Skeletal muscle cell (primary cell): Measurements from ENCODE around the gene AKNAD1.

ENCODE experiments used
- DNase-seq: peaks from one replicate; pipeline ENCODE4 v3.0.0-alpha.2; 2010; ENCODE audit warnings: low read depth
- H3K4me3 ChIP-seq: 2 replicates; pipeline ENCODE4 v1.5.1; 2011; ENCODE audit warnings: low read depth, mild to moderate bottlenecking, control low read depth, low read length, moderate library complexity

The AKNAD1 gene

DNA sequence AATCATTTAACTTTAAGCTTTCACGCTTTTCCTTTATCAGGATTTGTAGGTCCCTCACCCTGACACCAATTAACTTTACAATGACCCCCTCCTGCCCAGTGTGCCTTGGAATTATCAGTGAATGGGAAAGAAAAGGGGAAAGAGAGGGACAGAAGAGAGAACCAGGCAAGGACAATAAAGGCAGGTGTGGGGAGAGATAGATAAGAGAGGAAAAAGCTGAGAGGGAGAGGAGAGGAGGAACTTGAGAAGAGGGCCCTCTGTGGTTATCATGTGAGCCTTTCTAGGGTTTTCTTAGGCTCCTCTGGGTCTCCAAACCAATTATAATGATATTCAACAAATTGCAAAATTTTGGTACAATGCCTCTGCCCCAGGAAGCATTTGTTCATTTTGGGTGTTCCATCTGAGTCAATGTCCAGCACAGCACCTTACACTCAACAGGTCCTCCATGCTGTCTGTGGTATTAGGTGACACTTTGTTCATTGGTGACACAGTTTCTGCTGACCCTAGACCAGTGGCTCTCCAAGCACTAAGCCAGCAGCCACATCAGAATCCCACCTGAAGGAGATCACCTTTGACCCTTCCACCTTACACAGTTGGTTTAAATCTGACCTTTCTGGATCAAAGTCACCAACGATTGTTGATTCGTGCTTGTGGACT is 14.2 kb downstream of the AKNAD1 start:
- no peak overlapping the region for H3K4me3 ChIP-seq
- DNase-seq: no peak

DNA sequence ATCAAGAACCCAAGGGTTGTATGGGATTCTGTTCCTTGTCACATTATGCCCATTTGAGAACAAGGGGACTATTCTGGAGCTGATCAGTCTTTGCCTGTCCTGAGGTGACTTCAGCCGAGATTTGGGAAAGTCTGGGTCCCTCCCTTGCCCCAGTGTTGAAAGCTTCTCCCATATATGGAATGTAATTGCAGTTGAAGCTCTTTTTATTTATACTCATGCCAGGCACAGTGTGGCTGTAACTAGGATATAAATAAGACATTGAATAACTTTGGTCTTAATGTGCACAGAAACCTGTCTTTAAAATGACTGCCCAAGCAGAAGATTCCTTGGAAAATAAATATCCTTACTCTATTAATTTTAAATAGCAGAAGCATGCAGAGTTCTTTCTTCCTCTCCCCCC is 15.2 kb downstream of the AKNAD1 start:
- DNase-seq: no peak
- H3K4me3 ChIP-seq: no peak overlapping the region

DNA sequence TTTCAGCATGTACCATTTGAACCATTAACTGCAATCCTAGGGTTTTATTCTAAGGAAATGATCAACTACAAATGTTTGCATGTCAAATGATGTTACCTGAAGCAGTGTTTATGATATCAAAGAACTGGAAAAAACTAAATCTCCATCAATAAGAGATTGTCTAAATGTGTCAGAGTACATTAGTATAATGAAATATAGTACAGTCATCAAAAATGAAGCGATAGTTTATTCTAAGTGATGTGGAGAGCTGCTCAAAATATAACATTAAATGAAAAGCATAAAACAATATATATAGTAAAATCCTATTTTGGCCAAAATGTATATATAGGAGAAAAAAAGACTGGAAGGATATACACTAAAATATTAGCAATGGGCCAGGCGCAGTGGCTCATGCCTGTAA is 24.0 kb downstream of the AKNAD1 start:
- DNase-seq: no peak
- no peak overlapping the region for H3K4me3 ChIP-seq

DNA sequence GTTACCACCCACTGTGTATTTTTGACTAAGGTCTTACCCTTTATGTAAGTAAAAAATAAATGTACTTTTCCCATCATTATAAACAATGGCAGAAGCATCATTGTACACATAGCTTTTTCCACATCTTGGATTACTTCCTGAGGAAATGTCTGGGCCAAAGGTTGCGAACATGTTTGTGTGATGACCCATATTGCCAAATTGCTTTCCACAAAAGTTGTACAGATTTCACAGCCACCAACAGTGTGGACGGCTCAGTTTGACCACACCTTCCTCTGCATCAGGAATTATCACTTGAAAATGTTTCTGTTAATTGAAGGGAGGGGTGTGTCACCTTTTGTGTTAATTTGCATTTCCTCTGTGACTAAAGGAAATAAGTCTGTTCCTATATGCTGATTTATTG is 25.7 kb downstream of the AKNAD1 start:
- no peak overlapping the region for H3K4me3 ChIP-seq
- DNase-seq: no peak

DNA sequence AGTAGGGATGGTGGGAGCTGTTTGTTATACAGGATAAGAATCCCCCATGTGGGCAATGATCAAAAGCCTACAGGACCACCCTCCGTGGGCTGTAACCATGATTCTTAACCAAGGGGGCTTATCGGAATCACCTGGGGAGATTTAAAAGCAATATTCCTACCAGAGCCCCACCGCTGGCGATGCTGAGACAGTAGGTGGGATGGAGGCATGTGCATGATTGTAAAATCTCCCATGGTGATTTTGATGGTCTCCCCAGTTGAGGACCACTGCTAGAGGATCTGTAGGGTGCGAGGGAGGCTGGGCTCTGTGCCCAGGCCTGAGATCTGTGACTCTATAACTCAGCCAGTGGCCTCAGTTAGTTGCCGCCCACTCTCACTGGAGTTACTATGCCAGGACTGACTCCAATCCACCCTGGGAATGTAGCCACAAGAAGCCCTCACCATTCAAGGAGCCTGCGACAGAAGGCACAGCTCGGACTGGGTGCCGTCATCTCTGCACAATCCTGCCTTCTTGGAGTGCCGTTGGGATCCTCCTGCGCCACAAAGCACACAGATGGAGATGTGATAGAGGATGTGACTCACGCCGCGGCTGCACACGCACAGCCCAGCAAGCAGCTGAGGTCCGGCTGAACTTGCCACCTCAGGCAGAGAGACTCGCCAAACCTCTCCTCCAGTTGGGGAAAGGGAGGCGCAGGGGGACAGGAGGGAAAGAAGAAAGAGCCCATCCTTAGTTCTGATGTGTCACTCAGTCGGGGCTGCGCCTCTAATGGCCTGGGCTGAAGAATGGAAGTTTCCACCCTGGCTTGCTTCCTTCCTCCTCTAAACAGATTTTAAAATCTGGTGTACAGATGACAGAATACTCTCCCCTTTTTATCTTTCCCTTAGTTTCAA is 26.5 kb downstream of the AKNAD1 start:
- DNase-seq: peak; percentile 98
- peak overlapping the region; percentile 1 for H3K4me3 ChIP-seq

DNA sequence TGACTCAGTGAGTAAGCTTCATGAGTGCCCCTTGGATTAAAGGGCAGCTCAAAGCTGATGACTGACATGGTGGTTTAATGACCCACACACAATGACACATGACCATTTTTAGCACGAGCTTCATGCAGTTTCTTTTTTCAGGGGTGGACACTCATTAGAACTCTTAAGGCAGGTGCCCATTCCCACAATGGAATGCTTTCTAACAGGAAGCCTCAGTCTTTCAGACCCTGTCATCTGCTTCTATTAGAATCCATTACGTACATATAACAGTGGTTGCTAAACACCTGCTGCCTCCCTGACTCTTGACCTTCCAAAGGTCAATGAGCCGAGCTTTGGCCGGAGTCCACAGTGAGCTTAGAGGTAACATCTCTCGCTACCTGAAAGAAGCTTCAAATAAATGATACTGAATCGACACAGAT is 27.4 kb downstream of the AKNAD1 start:
- DNase-seq: no peak
- no peak overlapping the region for H3K4me3 ChIP-seq

DNA sequence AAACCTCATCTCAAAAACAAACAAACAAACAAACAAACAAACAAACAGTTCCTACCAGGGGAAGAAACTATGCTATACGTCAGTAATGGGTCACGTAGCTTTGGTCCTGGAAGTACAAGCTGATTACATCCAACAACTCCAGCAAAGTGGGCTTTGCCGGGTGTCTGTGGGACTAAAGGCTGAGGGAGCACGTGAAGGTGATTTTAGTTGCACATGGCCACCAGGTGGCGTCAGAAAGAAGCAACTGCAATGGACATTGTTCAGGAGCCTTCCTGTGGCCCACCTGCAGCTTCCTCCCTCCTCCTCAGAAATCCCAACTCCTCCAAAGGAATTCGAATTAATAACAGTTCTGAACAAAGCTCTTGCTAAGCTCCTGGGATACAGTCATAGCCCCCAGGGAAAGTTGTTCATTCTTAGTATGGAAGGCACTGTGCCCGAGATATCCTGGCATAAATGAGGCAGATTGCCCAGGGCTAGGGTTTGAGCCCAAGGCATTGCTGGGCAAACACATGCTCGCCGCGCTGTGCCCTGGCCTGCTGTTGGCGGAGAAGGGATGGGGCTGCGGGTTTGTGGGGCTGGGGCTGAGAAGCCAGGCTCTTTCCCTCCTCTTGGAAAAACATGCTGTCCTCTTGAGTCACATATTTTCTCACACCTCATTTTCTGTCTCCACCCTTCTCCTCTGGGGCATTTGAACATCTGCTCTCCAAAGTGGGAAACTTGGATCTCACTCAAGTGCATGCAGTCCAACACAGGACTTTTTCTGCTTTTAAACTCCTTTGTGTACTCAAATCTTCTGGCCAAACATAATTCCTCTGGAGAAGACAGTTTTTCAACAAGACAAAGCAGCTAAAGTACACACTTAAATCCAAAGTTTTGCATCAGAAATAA is 28.6 kb downstream of the AKNAD1 start:
- peak; percentile 94 for DNase-seq

DNA sequence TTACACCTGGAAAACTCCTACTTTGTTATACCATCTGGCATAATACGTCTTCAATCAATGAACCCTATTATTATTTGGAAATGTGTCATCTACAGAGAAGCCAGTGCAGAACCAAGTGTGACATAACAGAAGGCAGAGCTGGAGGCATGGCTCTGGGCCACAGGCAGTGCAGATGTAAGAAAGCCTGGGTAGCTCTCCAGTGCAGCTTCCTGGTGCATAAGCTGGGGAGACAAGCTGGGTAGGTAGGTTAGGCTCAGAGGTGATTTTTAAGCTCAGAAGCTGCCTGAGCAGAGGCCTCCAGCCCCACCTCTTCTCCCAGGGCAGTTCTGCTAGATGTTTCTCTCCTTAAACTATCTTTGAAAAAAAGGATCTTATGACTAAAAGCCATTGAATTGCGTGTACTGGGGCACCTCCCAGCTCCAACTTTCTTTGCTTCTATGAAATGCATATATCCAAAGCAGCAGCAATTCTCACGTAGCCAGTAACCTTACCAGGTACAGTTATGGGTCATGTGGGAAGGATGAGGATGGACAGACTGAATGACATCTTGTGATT is 30.7 kb downstream of the AKNAD1 start:
- no peak overlapping the region for H3K4me3 ChIP-seq
- no peak for DNase-seq

More for the DNA sequence above, 28.6 kb downstream of the AKNAD1 start:
- peak overlapping the region; percentile 8 for H3K4me3 ChIP-seq

DNA sequence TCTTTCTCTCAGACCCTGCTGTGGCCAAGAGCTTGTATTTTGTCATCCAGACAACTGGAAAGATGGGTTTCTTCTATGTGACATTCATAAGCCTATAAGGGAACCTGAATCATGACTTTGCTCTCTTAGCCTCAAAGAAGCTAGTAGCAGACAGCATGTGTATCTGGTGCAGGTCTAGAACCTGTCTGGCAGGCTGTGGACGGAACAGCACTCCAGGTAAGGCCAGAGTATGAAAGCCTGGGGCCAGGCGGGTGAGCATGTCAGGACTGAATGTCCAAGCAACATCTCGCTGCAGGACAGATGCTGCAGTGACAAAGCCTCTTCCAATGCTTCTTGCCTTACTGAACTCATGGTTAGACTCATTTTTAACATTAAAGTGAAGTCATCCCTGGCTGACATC is 32.8 kb downstream of the AKNAD1 start:
- no peak overlapping the region for H3K4me3 ChIP-seq
- no peak for DNase-seq

DNA sequence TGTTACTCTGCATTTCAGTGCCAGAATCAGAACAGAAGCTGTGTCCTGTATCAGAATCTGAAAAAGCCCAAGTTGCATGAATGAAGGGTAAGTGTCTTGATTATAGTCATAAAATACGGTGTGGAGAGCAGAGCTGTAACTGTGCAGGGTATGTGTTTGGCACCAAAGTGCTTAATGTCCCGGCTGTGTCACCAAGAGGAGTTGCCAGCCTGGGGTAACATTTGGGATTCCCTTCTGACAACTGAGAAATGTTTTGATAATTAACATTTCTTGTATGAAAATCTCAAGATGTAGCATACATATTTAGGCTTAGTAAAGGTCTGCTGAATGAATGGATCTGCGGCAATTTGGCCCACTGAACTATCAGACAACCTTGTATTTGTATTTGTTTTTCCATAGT is 33.3 kb downstream of the AKNAD1 start:
- DNase-seq: no peak
- H3K4me3 ChIP-seq: no peak overlapping the region

DNA sequence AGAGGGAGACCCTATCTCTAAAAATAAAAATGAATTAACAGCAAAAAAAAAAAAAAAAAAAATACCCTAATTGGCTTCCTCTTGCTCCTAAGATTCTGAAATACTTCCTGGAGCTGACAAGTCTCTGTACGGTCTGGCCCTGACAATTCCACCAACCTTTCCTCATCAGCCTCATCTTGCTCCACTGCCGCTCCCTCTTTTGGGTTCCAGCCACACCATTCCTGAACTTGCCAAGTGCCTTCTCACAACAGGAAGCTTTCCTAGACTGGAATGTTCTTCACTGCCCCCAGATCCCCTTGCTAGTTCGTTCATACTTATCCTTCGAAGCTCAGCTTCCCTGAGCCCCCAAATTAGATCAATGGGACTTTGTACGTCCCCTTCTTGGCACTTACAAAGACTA is 37.0 kb downstream of the AKNAD1 start:
- DNase-seq: no peak
- H3K4me3 ChIP-seq: no peak overlapping the region

DNA sequence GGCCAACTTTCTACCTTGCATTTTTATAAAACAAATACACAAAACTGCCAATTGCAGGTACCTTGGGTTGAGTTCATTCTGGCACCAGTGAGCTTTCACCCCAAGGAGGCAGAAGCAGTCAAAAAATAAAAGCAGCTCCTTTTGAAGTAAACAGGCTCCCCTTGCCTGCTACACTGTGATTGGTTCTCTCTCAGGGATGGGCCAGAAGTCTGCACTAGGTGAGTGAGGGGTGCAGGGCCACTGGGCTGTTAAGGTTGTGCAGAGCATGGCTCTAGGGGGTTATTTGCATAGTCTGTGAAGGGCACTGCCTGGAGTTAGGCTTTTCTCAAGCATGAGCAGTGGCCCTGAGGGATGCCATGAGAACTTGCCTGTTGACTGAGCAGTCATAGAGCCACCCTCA is 39.1 kb downstream of the AKNAD1 start:
- no peak overlapping the region for H3K4me3 ChIP-seq
- no peak for DNase-seq

DNA sequence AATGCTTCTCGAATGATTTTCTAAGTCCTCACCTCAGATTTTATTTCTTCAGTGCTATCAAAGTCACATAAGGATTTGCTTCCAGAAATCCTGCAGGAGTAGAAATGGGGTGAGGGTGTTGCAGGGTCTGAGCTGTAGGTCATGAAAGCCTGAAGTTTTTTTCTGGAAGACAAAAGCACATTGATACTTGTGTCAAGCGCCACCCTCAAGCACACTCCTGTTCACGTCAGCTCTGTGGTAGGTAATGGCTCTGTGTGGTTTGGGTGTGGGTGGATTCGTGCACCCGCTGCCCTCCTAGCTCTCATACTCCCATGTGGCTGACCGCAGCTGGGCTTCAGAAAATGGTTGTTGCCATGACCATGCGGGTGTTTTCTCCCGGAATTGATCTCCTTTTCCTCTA is 39.9 kb downstream of the AKNAD1 start:
- DNase-seq: peak; percentile 90

DNA sequence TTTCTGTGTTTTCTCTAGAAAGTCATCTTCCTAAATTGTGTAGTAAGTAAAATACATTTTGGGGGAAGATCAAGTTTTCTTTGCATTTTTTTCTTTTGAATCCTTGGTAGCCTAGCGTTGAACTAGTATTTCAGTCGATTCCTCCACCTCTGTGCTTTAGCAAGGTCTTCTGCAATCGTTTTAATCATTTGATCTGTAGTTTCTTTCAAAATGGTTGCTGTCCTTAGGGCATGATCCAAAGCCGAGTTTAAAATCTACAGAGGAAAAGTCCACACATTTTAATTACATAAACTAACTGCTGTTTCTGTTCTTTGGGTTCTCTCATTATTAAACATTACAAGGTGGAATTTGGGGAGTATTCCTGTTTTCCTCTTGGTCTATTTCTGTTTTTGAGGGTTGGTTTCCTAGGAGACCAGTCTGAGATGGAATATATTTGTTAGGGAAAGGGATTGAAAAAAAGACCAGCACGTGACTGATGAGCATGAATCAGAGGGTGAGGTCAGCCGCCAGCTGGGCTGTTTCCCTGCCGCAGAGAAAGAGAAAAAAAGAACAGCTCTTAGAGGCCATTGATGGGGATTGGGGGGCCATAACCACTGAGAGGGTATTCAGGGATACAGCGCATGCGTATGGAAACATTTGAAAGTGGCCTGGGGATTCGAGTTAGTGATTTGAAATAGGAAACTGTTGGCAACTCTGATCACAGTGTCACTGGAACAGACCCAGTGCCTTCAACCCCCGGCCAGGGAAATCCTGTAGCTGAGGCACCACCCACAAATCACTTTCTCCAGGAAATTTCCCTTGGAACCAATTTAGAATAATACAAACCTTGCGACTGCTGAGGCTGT is 40.6 kb downstream of the AKNAD1 start:
- peak overlapping the region; percentile 41 for H3K4me3 ChIP-seq
- DNase-seq: peak; percentile 71

More for the DNA sequence above, 39.9 kb downstream of the AKNAD1 start:
- H3K4me3 ChIP-seq: peak overlapping the region; percentile 41

DNA sequence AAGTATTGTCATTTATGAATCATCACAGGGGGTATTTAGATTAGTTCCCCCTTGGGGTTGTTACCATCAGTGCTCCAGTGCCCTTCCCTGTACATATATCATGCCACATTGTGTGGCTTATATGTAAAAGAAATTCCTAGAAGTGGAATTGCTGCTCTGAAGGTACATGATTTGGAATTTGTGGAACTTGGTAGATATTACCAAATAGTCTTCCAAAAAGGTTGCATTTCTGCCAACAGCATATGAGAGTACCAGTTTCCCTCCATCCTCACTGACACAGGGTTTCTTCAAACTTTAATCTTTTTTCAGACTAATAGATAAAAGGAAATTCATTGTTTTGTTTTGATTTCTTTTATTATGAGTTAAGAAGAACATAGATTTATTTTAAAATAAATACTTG is 41.3 kb downstream of the AKNAD1 start:
- no peak overlapping the region for H3K4me3 ChIP-seq
- DNase-seq: no peak

DNA sequence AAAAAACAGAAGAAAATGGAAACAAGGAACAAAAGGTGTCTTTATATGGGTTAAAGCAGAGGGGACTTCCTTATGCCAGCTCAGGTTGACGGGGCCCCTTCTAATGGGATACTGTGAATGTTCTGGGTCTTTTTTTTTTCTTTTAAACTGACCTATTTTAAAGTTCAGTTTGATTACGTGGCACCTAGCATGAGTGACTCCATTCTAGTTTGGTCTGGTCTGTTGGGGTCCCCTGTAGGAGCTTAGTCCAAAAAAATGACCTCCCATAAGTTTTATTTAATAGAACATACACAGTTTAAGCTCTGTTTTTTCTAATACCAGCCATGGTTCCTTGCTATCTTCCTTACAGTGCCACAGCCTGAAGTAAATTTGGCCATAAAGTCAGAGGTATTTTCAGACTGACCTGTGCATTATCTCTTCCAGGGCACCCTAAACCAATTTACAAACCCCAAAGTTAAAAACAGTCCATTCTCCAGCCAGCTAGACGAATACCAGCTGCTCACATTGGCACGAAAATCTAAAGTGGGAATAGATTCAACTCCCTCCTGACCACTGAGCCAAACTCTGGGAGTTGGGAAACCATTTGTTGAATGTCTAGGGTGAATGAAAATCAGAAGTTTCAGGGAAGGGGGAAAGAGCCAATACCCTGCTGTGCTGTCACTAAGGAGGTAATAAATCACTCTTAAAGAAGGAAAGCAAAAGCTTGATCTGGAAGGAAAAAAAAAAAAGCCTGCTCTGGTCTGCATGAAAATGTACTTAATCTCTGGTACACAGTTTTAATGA is 42.4 kb downstream of the AKNAD1 start:
- no peak for DNase-seq
- H3K4me3 ChIP-seq: no peak overlapping the region

DNA sequence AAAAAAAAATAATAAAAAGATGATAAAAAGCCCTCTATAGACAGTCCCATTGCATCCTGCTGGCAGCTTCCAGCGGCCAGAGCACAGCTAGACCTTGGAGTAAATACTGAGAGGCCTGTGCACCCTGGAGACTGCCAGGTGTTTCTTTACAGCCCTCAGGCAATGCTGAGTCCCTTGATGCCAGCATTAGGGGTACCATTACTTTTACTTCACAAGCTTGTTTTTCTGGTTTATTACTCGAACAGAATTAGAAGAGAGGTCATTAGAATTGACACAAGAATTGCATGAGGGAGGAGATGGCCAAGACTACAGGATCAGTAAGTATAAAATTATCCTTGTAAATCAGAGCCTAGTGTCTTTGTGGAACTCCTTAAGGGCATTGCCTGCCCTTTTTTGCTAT is 43.6 kb downstream of the AKNAD1 start:
- DNase-seq: no peak

DNA sequence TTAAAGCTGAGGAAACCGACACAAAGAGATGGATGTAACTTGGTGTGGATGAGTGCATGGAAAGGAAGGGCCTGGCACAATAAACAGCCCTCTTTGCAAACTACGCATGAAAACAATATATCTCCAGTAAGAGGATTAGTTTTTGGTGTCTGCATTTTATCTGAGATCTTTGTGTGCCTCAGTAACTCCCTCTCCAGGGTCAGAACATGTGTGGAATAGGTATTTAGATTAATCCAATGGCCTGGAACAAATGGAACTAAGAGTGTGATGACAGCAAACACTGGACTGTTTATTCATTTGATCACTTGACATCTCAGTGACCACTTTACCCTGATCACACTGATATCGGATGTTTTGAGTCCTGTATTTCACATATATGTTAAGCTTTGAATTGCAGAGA is 45.3 kb downstream of the AKNAD1 start:
- DNase-seq: no peak
- no peak overlapping the region for H3K4me3 ChIP-seq

More for the DNA sequence above, 43.6 kb downstream of the AKNAD1 start:
- no peak overlapping the region for H3K4me3 ChIP-seq
